HepG2 (cell line): ENCODE data around the gene GABRR2. TPM values are rescaled to one million over a fixed set of nuclear protein-coding genes. Genes with fewer than 3 reads are reported as not detected.

Experiments used
- ATAC-seq: fragments of 200-7000 bp; cut with Tn5 transposase; 3 replicates; pipeline ENCODE4 v1.9.1; 2020; ENCODE audit warnings: mild to moderate bottlenecking, moderate library complexity
- BruUV-seq: library from RNA; stranded (reverse); fragments of 400-500 nt; replicated peaks from 2 replicates; lab custom pipeline; 2021; lab: Mats Ljungman, UMichigan
- CTCF ChIA-PET: fragments of 300-600 bp; formaldehyde crosslinking; extraction: SDS; loops from one replicate; lab custom pipeline; 2021; ENCODE audit warnings: low total read pairs, inconsistent platforms, low intra/inter-chr PET ratio; lab: Yijun Ruan, JAX
- POLR2A ChIA-PET: fragments of 350-600 bp; sonication (Branson Sonifier 250); formaldehyde crosslinking; loops from one replicate; lab custom pipeline; 2020; ENCODE audit warnings: antibody characterized with exemption, inconsistent platforms; lab: Yijun Ruan, JAX
- DNase-seq: peaks from one replicate; pipeline ENCODE4 v3.0.0-alpha.2; 2015; ENCODE audit warnings: low spot score
- FAIRE-seq: peaks from 3 replicates; lab custom pipeline; 2011; peaks lifted over from hg19 to GRCh38; lab: Jason Lieb, UNC
- H2AFZ ChIP-seq: one replicate; pipeline ENCODE4 v1.6.1; 2011; ENCODE audit warnings: low read length, inconsistent platforms
- H3K27ac ChIP-seq: fragments of 300-600 bp; 3 replicates; pipeline ENCODE4 v1.8.0; 2011; ENCODE audit warnings: mixed run types, mild to moderate bottlenecking, mixed read lengths, low read length, inconsistent platforms; ENCODE audit not compliant: insufficient read depth; ENCODE audit errors: extremely low read length
- H3K27me3 ChIP-seq, 2 experiments: fragments of 200-600 bp in 1 of 2; 2 replicates in 1 of 2; 3 replicates in 1 of 2; pipeline versions ENCODE4 v1.6.0 to v1.8.0; 2011; ENCODE audit warnings: low read length in 2 of 2, mild to moderate bottlenecking in 2 of 2, moderate library complexity in 2 of 2, inconsistent platforms in 1 of 2; ENCODE audit not compliant: insufficient read depth in 2 of 2, control insufficient read depth in 1 of 2
- H3K36me3 ChIP-seq, 2 experiments: fragments of 200-600 bp in 1 of 2; replicated peaks in 1 of 2; 2 replicates in 1 of 2; 3 replicates in 1 of 2; pipeline versions ENCODE4 v1.5.1 to v1.8.0; 2011; ENCODE audit warnings: low read length in 2 of 2, inconsistent platforms in 1 of 2; ENCODE audit not compliant: insufficient read depth in 2 of 2, control insufficient read depth in 1 of 2
- H3K4me1 ChIP-seq: 2 replicates; pipeline ENCODE4 v1.5.1; 2012; ENCODE audit warnings: low read length, inconsistent platforms; ENCODE audit not compliant: insufficient read depth
- H3K4me2 ChIP-seq: 2 replicates; pipeline ENCODE4 v1.6.0; 2011; ENCODE audit warnings: low read depth, low read length, inconsistent platforms
- H3K4me3 ChIP-seq, 3 experiments: fragments of 200-600 bp in 1 of 3; sonication (generic), shearing (Covaris generic) in 1 of 3; replicated peaks in 1 of 3; 2 replicates each; pipeline ENCODE4 v1.5.1; 2011 to 2016; ENCODE audit warnings: low read length in 3 of 3, inconsistent platforms in 2 of 3, low read depth in 2 of 3, mild to moderate bottlenecking in 2 of 3, control low read depth in 1 of 3, mixed read lengths in 1 of 3; ENCODE audit not compliant: insufficient read depth in 1 of 3
- H3K79me2 ChIP-seq: one replicate; pipeline ENCODE4 v1.6.1; 2011; ENCODE audit warnings: low read length, inconsistent platforms; ENCODE audit not compliant: insufficient read depth
- H3K9ac ChIP-seq: 2 replicates; pipeline ENCODE4 v1.6.0; 2011; ENCODE audit warnings: mild to moderate bottlenecking, low read depth, low read length, inconsistent platforms; ENCODE audit not compliant: insufficient read depth
- H3K9me3 ChIP-seq: 2 replicates; pipeline ENCODE4 v1.5.1; 2012; ENCODE audit warnings: mild to moderate bottlenecking, low read length
- H4K20me1 ChIP-seq: 2 replicates; pipeline ENCODE4 v1.6.0; 2011; ENCODE audit warnings: inconsistent platforms, mild to moderate bottlenecking, low read length, moderate library complexity; ENCODE audit not compliant: insufficient read depth
- CAMTA2 ChIP-seq: sonication (generic); formaldehyde crosslinking; IDR thresholded peaks from 2 replicates; pipeline ENCODE4 v1.4.0; 2020; ENCODE audit warnings: mild to moderate bottlenecking, missing genetic modification reagents, borderline replicate concordance
- CEBPB ChIP-seq: IDR thresholded peaks from 2 replicates; pipeline ENCODE4 v1.6.1; 2011; ENCODE audit warnings: low read depth, low read length, improper control_type of control experiment, borderline replicate concordance
- U2AF1 ChIP-seq: fragments of 200-400 bp; formaldehyde crosslinking; optimal IDR thresholded peaks from 2 replicates; pipeline ENCODE3; 2017; ENCODE audit warnings: mild to moderate bottlenecking, low read depth, low read length
- ZNF343 ChIP-seq: sonication (generic); formaldehyde crosslinking; IDR thresholded peaks from 2 replicates; pipeline ENCODE4 v1.4.0; 2020; ENCODE audit warnings: mild to moderate bottlenecking, missing genetic modification reagents
- ZNF446 ChIP-seq: sonication (generic); formaldehyde crosslinking; IDR thresholded peaks from 2 replicates; pipeline ENCODE4 v1.5.0; 2020; ENCODE audit warnings: mild to moderate bottlenecking, missing genetic modification reagents
- ZNF746 ChIP-seq: sonication (generic); formaldehyde crosslinking; IDR thresholded peaks from 2 replicates; pipeline ENCODE4 v1.8.0; 2022; ENCODE audit warnings: mild to moderate bottlenecking, missing genetic modification reagents
- ZNF792 ChIP-seq: IDR thresholded peaks from 2 replicates; pipeline ENCODE4 v1.6.1; 2016
- WGBS: methylation state at CpG from one replicate; pipeline ENCODE4 v1.1.6; 2017; ENCODE audit warnings: low lambda C conversion rate; 5-methylcytosine and 5-hydroxymethylcytosine counted together
- in situ Hi-C: cut with HindIII; loops from 2 replicates; pipeline ENCODE4 v1.10.0; 2017; ENCODE audit warnings: low pct_unique_long_range_greater_than_20kb; ENCODE audit not compliant: extremely low pct_ligation_motif_present
- intact Hi-C: fragments of 100-400 bp; cut with micrococcal nuclease; formaldehyde crosslinking; loops from one replicate; pipeline ENCODE4 v1.10.0; 2022; ENCODE audit not compliant: unreplicated experiment
- polyA plus RNA-seq, 8 experiments: library from polyadenylated mRNA; depleted of rRNA in 3 of 8; stranded (reverse) in 7 of 8; unstranded in 1 of 8; fragments of >200 nt; fragmentation: Illumina TruSeq in 4 of 8; extraction: Trizol in 4 of 8; gene quantifications; 2 replicates each; pipeline versions ENCODE4 v1.2.1 to v1.2.3, GENCODE V29; 2011 to 2016; ENCODE audit warnings: low read depth in 4 of 8, missing spikeins in 1 of 8, mixed read lengths in 1 of 8; ENCODE audit not compliant: insufficient read depth in 1 of 8
- total RNA-seq, 5 experiments: library from RNA; depleted of rRNA; stranded (reverse); fragments of >200 nt; fragmentation: Illumina TruSeq; extraction: Trizol; gene quantifications; 2 replicates each; pipeline ENCODE4 v1.2.3, GENCODE V29; 2016; ENCODE audit warnings: low read depth in 1 of 5
- TF ChIP-seq, protein P1 (sequence below): IDR thresholded peaks from 2 replicates; pipeline ENCODE4 v1.6.1; 2016

Gene GABRR2
- total and polyA plus RNA-seq, 2 of the 13 experiments (the other 11 are each of a cell fraction or from before 2014, with no cell fraction given), result 0.13 TPM; not detected in 1

DNA sequence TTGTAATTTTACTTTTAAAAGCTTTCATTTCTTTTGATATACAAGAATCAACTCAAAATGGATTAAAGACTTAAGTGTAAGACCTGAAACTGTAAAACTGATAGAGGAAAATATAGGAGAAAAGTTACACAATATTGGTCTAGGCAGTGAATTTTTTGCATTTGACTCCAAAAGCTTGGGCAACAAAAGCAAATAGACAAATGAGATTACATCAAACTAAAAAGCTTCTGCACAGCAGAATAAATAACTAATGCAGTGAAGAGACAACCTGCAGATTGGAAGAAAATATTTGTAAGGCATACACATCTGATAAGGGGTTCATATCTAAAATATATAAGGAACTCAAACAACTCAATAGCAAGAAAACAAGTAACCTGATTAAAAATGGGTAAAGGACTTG, 100.9 kb downstream of the GABRR2 start:
- POLR2A ChIA-PET, result no interaction called here
- intact Hi-C loops (no loop called here), in situ Hi-C loops (no loop called here)
- no peak overlapping the region for H3K4me3 ChIP-seq
- no peaks in the 10 kb centered on the region for H3K9me3 ChIP-seq
- no TSS peak for BruUV-seq
- CTCF ChIA-PET, result no interaction called here
- FAIRE-seq (no peak), DNase-seq (no peak)
- H3K9ac ChIP-seq, result no peak overlapping the region
- no peaks in the 10 kb centered on the region for H4K20me1 ChIP-seq
- no peaks in the 10 kb centered on the region for H3K27me3 ChIP-seq
- H3K79me2 ChIP-seq, result no peaks in the 10 kb centered on the region
- no peak overlapping the region for H3K27ac ChIP-seq
- no peak overlapping the region for H2AFZ ChIP-seq
- peak; percentile 39; the same call in 1 of the 2 replicates for TF ChIP-seq CEBPB
- TF ChIP-seq ZNF446, result no peak
- TF ChIP-seq, all 625 proteins: peak for 1
- H3K4me2 ChIP-seq, result no peak overlapping the region
- no peaks in the 10 kb centered on the region for H3K36me3 ChIP-seq
- no peaks in the 10 kb centered on the region for H3K4me1 ChIP-seq
- no peak for ATAC-seq

DNA sequence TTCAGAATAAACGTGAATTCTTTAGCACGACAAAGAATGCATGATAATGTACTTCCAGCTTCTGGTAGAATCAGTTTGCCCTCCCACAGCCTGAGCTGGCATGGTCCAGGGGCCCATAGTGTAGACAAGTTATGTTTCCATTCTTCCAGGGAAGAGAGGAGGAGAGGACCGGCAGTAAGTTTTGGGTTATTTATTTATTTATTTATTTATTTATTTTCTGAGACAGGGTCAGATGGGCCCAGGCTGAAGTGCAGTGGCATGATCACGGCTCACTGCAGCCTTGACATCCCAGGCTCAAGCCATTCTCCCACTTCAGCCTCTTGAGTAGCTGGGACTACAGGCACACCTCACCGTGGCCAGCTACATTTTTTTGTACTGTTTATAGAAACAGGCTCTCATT, 102.6 kb downstream of the GABRR2 start:
- DNase-seq (no peak), FAIRE-seq (no peak), ATAC-seq (no peak)
- Histone ChIP-seq H3K27me3 (no peaks in the 10 kb centered on the region), H2AFZ (no peak overlapping the region), H3K9ac (no peak overlapping the region), H3K36me3 (no peaks in the 10 kb centered on the region), H3K27ac (no peak overlapping the region), H3K4me1 (no peaks in the 10 kb centered on the region), H3K4me3 (no peak overlapping the region), H3K79me2 (no peaks in the 10 kb centered on the region), H3K4me2 (no peak overlapping the region), H3K9me3 (no peaks in the 10 kb centered on the region), H4K20me1 (no peaks in the 10 kb centered on the region)
- intact Hi-C loops, result no loop called here
- ChIA-PET CTCF (no interaction called here), POLR2A (no interaction called here)
- TF ChIP-seq ZNF792 (CRISPR knock-in tag) (no peak), ZNF343 (CRISPR knock-in tag) (no peak), U2AF1 (no peak), CAMTA2 (CRISPR knock-in tag) (no peak), ZNF746 (CRISPR knock-in tag) (no peak)
- TF ChIP-seq, protein P1, sequence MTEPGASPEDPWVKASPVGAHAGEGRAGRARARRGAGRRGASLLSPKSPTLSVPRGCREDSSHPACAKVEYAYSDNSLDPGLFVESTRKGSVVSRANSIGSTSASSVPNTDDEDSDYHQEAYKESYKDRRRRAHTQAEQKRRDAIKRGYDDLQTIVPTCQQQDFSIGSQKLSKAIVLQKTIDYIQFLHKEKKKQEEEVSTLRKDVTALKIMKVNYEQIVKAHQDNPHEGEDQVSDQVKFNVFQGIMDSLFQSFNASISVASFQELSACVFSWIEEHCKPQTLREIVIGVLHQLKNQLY, result no peak
- in situ Hi-C loops, result no loop called here
- BruUV-seq, result no TSS peak
- 39% methylated on average over 5 of the region's 5 CpGs for WGBS
